ENCODE data around the gene RMDN2.
"Not testable (repeated sequence)": the region's sequence is repeated elsewhere in the genome, so short reads cannot be mapped to it uniquely, and the experiment has no call there.

RMDN2 gene

GRCh38 chr2:38000485-38001222 is 75.6 kb downstream of the RMDN2 start:
- no peak for DNase-seq

- not testable (repeated sequence) for DNase-seq
Observed at GRCh38 chr2:38010187-38010586, 85.1 kb downstream of the RMDN2 start.

GRCh38 chr2:38010995-38011394 is 85.9 kb downstream of the RMDN2 start:
- DNase-seq, result no peak

- no peak for DNase-seq
Observed at GRCh38 chr2:38013158-38013752, 88.2 kb downstream of the RMDN2 start.

GRCh38 chr2:38016219-38016618 is 91.1 kb downstream of the RMDN2 start:
- DNase-seq, result no peak

- no peak for DNase-seq
Observed at GRCh38 chr2:38017836-38018235, 92.7 kb downstream of the RMDN2 start.

- DNase-seq, result not testable (repeated sequence)
Observed at GRCh38 chr2:38020359-38021069, 95.4 kb downstream of the RMDN2 start.

GRCh38 chr2:38021589-38021988 is 96.5 kb downstream of the RMDN2 start:
- no peak for DNase-seq

- no peak for DNase-seq
Observed at GRCh38 chr2:38026846-38027245, 101.8 kb downstream of the RMDN2 start.

GRCh38 chr2:38028829-38029228 is 103.7 kb downstream of the RMDN2 start:
- no peak for DNase-seq

- DNase-seq, result no peak
Observed at GRCh38 chr2:38029512-38029911, 104.4 kb downstream of the RMDN2 start.

GRCh38 chr2:38030635-38031355 is 105.7 kb downstream of the RMDN2 start:
- DNase-seq, result no peak

GRCh38 chr2:38032946-38033345 is 107.9 kb downstream of the RMDN2 start:
- no peak for DNase-seq

GRCh38 chr2:38033646-38034045 is 108.6 kb downstream of the RMDN2 start:
- DNase-seq, result no peak

GRCh38 chr2:38035968-38036367 is 110.9 kb downstream of the RMDN2 start:
- DNase-seq, result no peak

GRCh38 chr2:38037325-38037724 is 112.2 kb downstream of the RMDN2 start:
- no peak for DNase-seq

- DNase-seq, result no peak
Observed at GRCh38 chr2:38037757-38038621, 112.9 kb downstream of the RMDN2 start.

GRCh38 chr2:38038682-38039081 is 113.6 kb downstream of the RMDN2 start:
- no peak for DNase-seq

GRCh38 chr2:38039121-38039910 is 114.2 kb downstream of the RMDN2 start:
- DNase-seq, result no peak

GRCh38 chr2:38045811-38046210 is 120.7 kb downstream of the RMDN2 start:
- DNase-seq, result no peak

- no peak for DNase-seq
Observed at GRCh38 chr2:38056216-38056615, 131.1 kb downstream of the RMDN2 start.
